Measurements from ENCODE around the gene PLEKHG3. TPM values are rescaled to one million over a fixed set of nuclear protein-coding genes. Genes with fewer than 3 reads are reported as not detected.

PLEKHG3 gene
- total and polyA plus RNA-seq, 4 donors: 8.4 to 21.3 (median 14.6) TPM

- H3K9me3 ChIP-seq (ENCODE audit: control insufficient read depth in 4 of 4, low read length in 3 of 4): no peaks in the 10 kb centered on the region
- H3K27me3 ChIP-seq (ENCODE audit: control insufficient read depth in 4 of 4, insufficient read depth in 4 of 4, low read length in 3 of 4): no peaks in the 10 kb centered on the region
- H3K36me3 ChIP-seq (ENCODE audit: control insufficient read depth in 4 of 4, insufficient read depth in 3 of 4, low read depth in 1 of 4, low read length in 3 of 4): no peaks in the 10 kb centered on the region
- no peak overlapping the region for H3K9ac ChIP-seq (ENCODE audit: low read depth in 1 of 2, low read length in 2 of 2)
- no peak overlapping the region for H3K27ac ChIP-seq (ENCODE audit: low read depth in 1 of 2, low read length in 2 of 2)
- WGBS: 91% methylated on average over 10 of the region's 10 CpGs
- no peak for DNase-seq (ENCODE audit: low spot score)
- TF ChIP-seq TAF1 (conservative IDR thresholded peaks at IDR 0.05) (no peak), HNF4G (IDR thresholded peaks at IDR 0.05) (no peak), REST (IDR thresholded peaks at IDR 0.05) (no peak), ZBTB33 (IDR thresholded peaks at IDR 0.05) (no peak), FOXA1 (IDR thresholded peaks at IDR 0.05) (no peak), HNF4A (conservative IDR thresholded peaks at IDR 0.05) (no peak), MAX (IDR thresholded peaks at IDR 0.05) (no peak), RAD21 (IDR thresholded peaks at IDR 0.05) (no peak), GABPA (IDR thresholded peaks at IDR 0.05 in 1 of 2, conservative IDR thresholded peaks at IDR 0.05 in 1 of 2) (no peak), JUND (IDR thresholded peaks at IDR 0.05) (no peak), RXRA (IDR thresholded peaks at IDR 0.05) (no peak), CTCF (IDR thresholded peaks at IDR 0.05; ENCODE audit: low read depth, low read length, missing input control) (no peak), FOXA2 (IDR thresholded peaks at IDR 0.05) (no peak), NR2F2 (IDR thresholded peaks at IDR 0.05) (no peak), SP1 (IDR thresholded peaks at IDR 0.05) (no peak), ATF3 (IDR thresholded peaks at IDR 0.05) (no peak), YY1 (IDR thresholded peaks at IDR 0.05) (no peak)
- no peak overlapping the region for H3K4me3 ChIP-seq (ENCODE audit: low read depth in 1 of 3, low read length in 3 of 3)
- no peaks in the 10 kb centered on the region for H3K4me1 ChIP-seq (ENCODE audit: control insufficient read depth in 4 of 4, insufficient read depth in 4 of 4, low read length in 3 of 4)
These were observed 18.6 kb upstream of the PLEKHG3 start for GRCh38 chr14:64685371-64686281.

Data from liver (tissue), 9 donors.